ENCODE data around the gene PACSIN2. TPM values are rescaled to one million over a fixed set of nuclear protein-coding genes. Genes with fewer than 3 reads are reported as not detected.
A peak's percentile ranks its signal among the peaks of the same experiment; 100 is the strongest.
"Not testable (repeated sequence)": the region's sequence is repeated elsewhere in the genome, so short reads cannot be mapped to it uniquely, and the experiment has no call there.

PACSIN2 gene
- total and polyA plus RNA-seq, 5 donors from 2014 or later, result 27.5 to 60.8 (median 34.9) TPM

DNA sequence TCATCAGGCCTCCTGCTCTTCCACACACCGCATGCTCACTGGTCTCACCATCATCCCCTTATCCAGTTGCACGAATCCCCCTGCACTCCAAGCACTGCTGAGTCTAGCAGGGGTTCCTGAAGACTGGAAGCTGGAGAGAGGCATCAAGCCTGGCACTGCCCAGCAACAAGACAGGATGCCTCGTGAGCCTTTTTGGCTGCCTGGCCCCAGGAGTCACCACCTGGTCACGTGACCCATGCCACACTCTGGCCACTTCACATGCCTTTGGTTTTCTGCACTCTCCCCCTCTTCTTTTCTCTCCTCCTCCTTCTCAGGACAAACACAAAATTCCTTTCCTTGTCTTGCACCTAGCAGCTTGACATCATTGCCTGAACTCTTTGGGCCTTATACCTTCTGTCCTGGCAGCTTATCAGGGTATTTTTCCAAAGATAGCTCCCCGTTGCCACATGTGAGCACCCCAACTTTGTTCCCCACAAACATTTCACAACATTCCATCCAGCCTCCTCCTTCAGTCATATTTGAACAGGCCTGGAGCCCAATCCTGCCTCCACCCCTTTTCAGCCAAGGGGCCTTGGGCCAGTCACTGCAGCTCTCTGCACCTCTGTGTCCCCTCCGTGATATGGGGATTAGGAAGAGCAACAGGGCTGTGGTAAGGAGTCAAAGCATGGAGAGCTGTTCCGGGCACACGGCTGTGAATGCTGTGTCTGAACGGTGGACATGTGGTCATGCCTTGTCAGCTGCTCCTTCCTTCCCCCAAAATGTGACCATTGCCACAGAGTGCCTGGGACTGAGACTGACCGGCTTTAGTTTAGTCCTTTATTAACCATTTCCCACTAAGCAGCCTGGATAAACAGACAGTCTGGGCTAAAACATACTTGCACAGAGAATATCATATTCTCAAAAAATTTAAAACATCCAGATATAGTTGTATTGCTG, 2.8 kb upstream of the PACSIN2 start:
- Mint-ChIP-seq H3K27ac (peak overlapping the region in 2 of 3 donors; percentile 49 to 69), H3K9me3 (no peaks in the 10 kb centered on the region), H3K27me3 (no peaks in the 10 kb centered on the region), H3K4me3 (peak overlapping the region; percentile 56 to 90 (median 73)), H3K36me3 (peaks cover 6% of the 10 kb centered on the region), H3K4me1 (peaks cover 5 to 37% (median 27%) of the 10 kb centered on the region in 4 donors)
- Histone ChIP-seq H3K4me3 (ENCODE audit: low read depth, low read length) (no peak overlapping the region), H3K36me3 (ENCODE audit: control insufficient read depth, insufficient read depth, low read length) (no peaks in the 10 kb centered on the region), H3K27ac (ENCODE audit: insufficient read depth, low read length, poor library complexity, severe bottlenecking) (no peak overlapping the region), H3K9me3 (ENCODE audit: control insufficient read depth in 2 of 2, low read length in 2 of 2) (no peaks in the 10 kb centered on the region), H3K27me3 (ENCODE audit: control insufficient read depth, insufficient read depth, low read length) (no peaks in the 10 kb centered on the region), H3K4me1 (ENCODE audit: control insufficient read depth, insufficient read depth, low read length, poor library complexity, severe bottlenecking) (peaks cover 22% of the 10 kb centered on the region)
- no peak for DNase-seq
- no peak for ATAC-seq (ENCODE audit: low read depth in 2 of 2)

DNA sequence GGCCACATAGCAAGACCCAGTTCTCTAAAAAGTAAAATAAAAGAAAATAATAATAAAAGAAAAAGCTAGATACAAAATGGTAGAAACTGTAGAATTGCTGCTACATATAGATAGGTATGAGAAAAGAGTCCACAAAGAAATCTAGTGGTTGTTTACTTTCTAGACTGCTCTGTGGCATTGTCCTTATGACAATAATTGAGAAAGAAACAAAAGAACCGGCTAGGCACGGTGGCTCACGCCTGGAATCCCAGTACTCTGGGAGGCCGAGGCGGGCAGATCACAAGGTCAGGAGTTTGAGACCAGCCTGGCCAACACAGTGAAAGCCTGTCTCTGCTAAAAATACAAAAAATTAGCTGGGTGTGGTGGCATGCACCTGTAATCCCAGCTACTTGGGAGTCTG, 1.2 kb upstream of the PACSIN2 start:
- peak overlapping the region; percentile 93 to 98 (median 98) for H3K4me3 Mint-ChIP-seq
- not testable (repeated sequence) for H3K4me3 ChIP-seq (ENCODE audit: low read depth, low read length); H3K36me3 Mint-ChIP-seq; H3K27me3 ChIP-seq (ENCODE audit: control insufficient read depth, insufficient read depth, low read length); DNase-seq; ATAC-seq (ENCODE audit: low read depth in 2 of 2); H3K9me3 ChIP-seq (ENCODE audit: control insufficient read depth in 2 of 2, low read length in 2 of 2); H3K27me3 Mint-ChIP-seq; H3K36me3 ChIP-seq (ENCODE audit: control insufficient read depth, insufficient read depth, low read length); H3K9me3 Mint-ChIP-seq
- Histone ChIP-seq H3K27ac (ENCODE audit: insufficient read depth, low read length, poor library complexity, severe bottlenecking) (peak overlapping the region; percentile 74), H3K4me1 (ENCODE audit: control insufficient read depth, insufficient read depth, low read length, poor library complexity, severe bottlenecking) (peaks cover 22% of the 10 kb centered on the region)
- peaks cover 9 to 52% (median 38%) of the 10 kb centered on the region in 4 donors for H3K4me1 Mint-ChIP-seq
- peak overlapping the region in 1 of 3 donors; percentile 95 for H3K27ac Mint-ChIP-seq

DNA sequence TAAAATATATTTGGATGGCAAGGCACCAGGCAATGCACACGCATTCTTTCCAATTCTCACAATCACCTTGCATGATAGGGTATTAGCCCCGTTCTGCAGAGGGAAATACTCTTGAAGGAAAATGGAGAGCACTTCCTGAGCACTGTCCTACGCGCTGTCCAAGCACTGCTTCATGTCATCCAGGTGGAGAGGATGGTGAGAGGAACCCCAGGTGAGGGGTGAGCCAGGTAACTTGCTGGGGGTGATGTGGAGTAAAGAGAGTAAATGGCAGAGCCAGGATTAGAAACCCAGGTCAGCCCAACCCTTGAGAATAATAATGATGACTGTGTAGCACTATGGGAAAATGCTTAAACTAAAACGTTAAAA, 711 bp upstream of the PACSIN2 start:
- Mint-ChIP-seq H3K27me3 (no peaks in the 10 kb centered on the region), H3K36me3 (peaks cover 6% of the 10 kb centered on the region), H3K9me3 (no peaks in the 10 kb centered on the region), H3K4me3 (peak overlapping the region; percentile 93 to 98 (median 98)), H3K4me1 (peaks cover 12 to 56% (median 41%) of the 10 kb centered on the region in 4 donors), H3K27ac (peak overlapping the region; percentile 95 to 98 (median 97))
- ATAC-seq (ENCODE audit: low read depth in 2 of 2) (no peak), DNase-seq (no peak)
- Histone ChIP-seq H3K27ac (ENCODE audit: insufficient read depth, low read length, poor library complexity, severe bottlenecking) (peak overlapping the region; percentile 74), H3K4me1 (ENCODE audit: control insufficient read depth, insufficient read depth, low read length, poor library complexity, severe bottlenecking) (peaks cover 25% of the 10 kb centered on the region), H3K4me3 (ENCODE audit: low read depth, low read length) (peak overlapping the region; percentile 84), H3K36me3 (ENCODE audit: control insufficient read depth, insufficient read depth, low read length) (no peaks in the 10 kb centered on the region), H3K9me3 (ENCODE audit: control insufficient read depth in 2 of 2, low read length in 2 of 2) (no peaks in the 10 kb centered on the region), H3K27me3 (ENCODE audit: control insufficient read depth, insufficient read depth, low read length) (no peaks in the 10 kb centered on the region)

DNA sequence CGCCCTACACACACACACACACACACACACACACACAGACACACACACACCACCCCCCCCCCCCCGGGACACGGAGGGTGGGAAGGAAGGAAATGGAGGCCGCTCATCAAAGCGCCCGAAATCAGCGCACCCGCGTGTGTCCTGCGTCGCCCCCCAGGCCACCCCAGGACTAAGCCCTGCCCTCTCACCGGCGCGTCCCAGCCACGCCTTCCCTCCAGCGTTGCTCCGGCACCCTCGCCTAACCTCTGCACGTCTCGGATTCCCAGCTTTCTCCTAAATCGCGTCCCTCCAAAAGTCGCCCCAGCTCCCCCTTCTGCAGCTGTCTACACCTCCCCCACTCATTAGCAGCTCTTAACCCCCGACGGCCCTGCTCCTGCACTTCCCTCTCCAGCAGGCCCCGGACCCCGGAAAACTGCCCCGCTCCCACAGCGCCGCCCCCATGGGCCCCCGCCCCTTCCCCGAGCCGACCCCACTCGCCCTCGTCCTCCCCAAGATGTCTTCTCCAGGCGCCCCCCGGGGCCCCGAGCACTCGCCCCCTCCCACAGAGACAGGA, 557 bp downstream of the PACSIN2 start:
- H3K27ac Mint-ChIP-seq, result peak overlapping the region in 2 of 3 donors; percentile 93 to 95
- peak overlapping the region; percentile 90 to 97 (median 95) for H3K4me3 Mint-ChIP-seq
- no peaks in the 10 kb centered on the region for H3K36me3 ChIP-seq (ENCODE audit: control insufficient read depth, insufficient read depth, low read length)
- H3K27me3 ChIP-seq (ENCODE audit: control insufficient read depth, insufficient read depth, low read length), result no peaks in the 10 kb centered on the region
- H3K4me1 ChIP-seq (ENCODE audit: control insufficient read depth, insufficient read depth, low read length, poor library complexity, severe bottlenecking), result peaks cover 25% of the 10 kb centered on the region
- peak overlapping the region; percentile 82 for H3K4me3 ChIP-seq (ENCODE audit: low read depth, low read length)
- H3K27ac ChIP-seq (ENCODE audit: insufficient read depth, low read length, poor library complexity, severe bottlenecking), result peak overlapping the region; percentile 74
- peak; percentile 29 to 48 (median 30) for DNase-seq
- H3K4me1 Mint-ChIP-seq, result peaks cover 16 to 60% (median 42%) of the 10 kb centered on the region in 4 donors
- no peaks in the 10 kb centered on the region for H3K9me3 ChIP-seq (ENCODE audit: control insufficient read depth in 2 of 2, low read length in 2 of 2)
- no peaks in the 10 kb centered on the region for H3K27me3 Mint-ChIP-seq
- peaks cover 6% of the 10 kb centered on the region for H3K36me3 Mint-ChIP-seq
- peak; percentile 1 to 2 for ATAC-seq (ENCODE audit: low read depth in 2 of 2)
- H3K9me3 Mint-ChIP-seq, result no peaks in the 10 kb centered on the region

DNA sequence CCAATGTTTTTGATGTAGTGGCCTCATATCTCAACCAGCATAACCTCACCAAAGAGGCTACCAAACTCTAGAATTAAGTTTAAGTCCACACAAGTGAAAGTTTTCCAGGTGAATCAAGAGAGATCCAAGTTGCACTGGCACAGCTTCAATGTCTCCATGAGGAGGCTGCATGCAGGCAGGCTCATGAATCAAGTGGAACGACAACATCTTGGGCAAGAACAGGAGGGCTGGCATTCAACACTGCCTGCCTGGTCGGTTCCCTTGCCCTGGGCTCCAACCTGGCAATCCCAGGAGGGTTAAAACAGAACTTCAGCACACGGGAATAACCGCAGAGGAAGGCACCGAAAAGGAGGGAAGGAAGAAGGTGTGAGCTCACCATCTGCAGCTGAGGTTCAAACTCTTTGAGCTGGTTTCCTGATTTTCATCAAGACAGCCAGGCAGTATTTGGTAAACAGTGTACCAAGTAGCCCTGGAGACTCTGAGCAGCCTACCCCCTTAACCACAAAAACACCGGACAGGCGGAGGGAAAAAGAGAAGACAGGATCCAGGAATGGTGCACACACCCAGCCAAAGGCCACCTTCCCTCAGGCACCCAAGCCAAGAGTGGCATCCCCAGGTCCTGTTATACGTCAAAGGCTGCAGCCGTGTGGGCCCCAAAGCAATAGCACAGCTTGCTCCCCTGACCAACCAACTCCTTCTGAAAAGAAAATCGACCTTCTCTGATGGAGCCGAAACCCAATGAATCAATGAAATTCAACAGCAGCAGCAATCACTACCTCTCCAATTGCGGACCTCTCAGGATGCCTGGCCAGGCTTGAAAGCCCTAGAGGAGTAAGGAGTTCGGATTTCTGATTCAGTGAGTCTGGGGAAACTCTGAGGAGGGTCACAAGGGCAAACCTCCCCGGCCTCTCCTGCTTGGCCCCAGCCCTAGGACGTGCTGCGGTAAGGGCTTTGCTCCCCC, 1.3 kb downstream of the PACSIN2 start:
- DNase-seq, result peak in 2 of 3 donors; percentile 26 to 39
- Histone ChIP-seq H3K36me3 (ENCODE audit: control insufficient read depth, insufficient read depth, low read length) (no peaks in the 10 kb centered on the region), H3K27me3 (ENCODE audit: control insufficient read depth, insufficient read depth, low read length) (no peaks in the 10 kb centered on the region), H3K4me3 (ENCODE audit: low read depth, low read length) (peak overlapping the region; percentile 82), H3K4me1 (ENCODE audit: control insufficient read depth, insufficient read depth, low read length, poor library complexity, severe bottlenecking) (peaks cover 25% of the 10 kb centered on the region), H3K27ac (ENCODE audit: insufficient read depth, low read length, poor library complexity, severe bottlenecking) (peak overlapping the region; percentile 74), H3K9me3 (ENCODE audit: control insufficient read depth in 2 of 2, low read length in 2 of 2) (no peaks in the 10 kb centered on the region)
- H3K36me3 Mint-ChIP-seq, result peaks cover 6% of the 10 kb centered on the region
- H3K4me1 Mint-ChIP-seq, result peaks cover 22 to 67% (median 49%) of the 10 kb centered on the region in 4 donors
- no peaks in the 10 kb centered on the region for H3K27me3 Mint-ChIP-seq
- ATAC-seq (ENCODE audit: low read depth in 2 of 2), result no peak
- H3K9me3 Mint-ChIP-seq, result no peaks in the 10 kb centered on the region
- H3K4me3 Mint-ChIP-seq, result peak overlapping the region; percentile 90 to 97 (median 95)
- H3K27ac Mint-ChIP-seq, result peak overlapping the region; percentile 74 to 95 (median 93)

DNA sequence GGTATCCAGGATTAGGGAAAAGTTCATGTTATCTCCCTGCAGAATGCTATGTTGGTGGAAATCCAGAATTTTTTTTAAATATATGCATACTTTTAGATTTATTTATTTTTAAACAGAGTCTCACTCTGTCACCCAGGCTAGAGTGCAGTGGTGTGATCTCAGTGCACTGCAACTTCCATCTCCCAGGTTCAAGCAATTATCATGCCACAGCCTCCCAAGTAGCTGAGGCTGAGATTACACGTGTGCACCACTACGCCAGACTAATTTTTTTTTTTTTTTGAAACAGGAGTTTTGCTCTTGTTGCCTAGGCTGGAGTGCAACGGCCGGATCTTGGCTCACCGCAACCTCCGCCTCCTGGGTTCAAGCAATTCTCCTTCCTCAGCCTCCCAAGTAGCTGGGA, 2.6 kb downstream of the PACSIN2 start:
- no peak overlapping the region for H3K27ac ChIP-seq (ENCODE audit: insufficient read depth, low read length, poor library complexity, severe bottlenecking)
- H3K27ac Mint-ChIP-seq, result no peak overlapping the region
- no peaks in the 10 kb centered on the region for H3K27me3 Mint-ChIP-seq
- H3K4me3 Mint-ChIP-seq, result peak overlapping the region in 3 of 4 donors; percentile 31 to 90 (median 84)
- peaks cover under 1% of the 10 kb centered on the region for H3K36me3 Mint-ChIP-seq
- H3K9me3 ChIP-seq (ENCODE audit: control insufficient read depth in 2 of 2, low read length in 2 of 2), result no peaks in the 10 kb centered on the region
- no peaks in the 10 kb centered on the region for H3K27me3 ChIP-seq (ENCODE audit: control insufficient read depth, insufficient read depth, low read length)
- H3K4me1 Mint-ChIP-seq, result peaks cover 24 to 72% (median 46%) of the 10 kb centered on the region in 4 donors
- ATAC-seq (ENCODE audit: low read depth in 2 of 2) (no peak), DNase-seq (no peak)
- no peak overlapping the region for H3K4me3 ChIP-seq (ENCODE audit: low read depth, low read length)
- H3K36me3 ChIP-seq (ENCODE audit: control insufficient read depth, insufficient read depth, low read length), result no peaks in the 10 kb centered on the region
- no peaks in the 10 kb centered on the region for H3K9me3 Mint-ChIP-seq
- H3K4me1 ChIP-seq (ENCODE audit: control insufficient read depth, insufficient read depth, low read length, poor library complexity, severe bottlenecking), result peaks cover 28% of the 10 kb centered on the region

DNA sequence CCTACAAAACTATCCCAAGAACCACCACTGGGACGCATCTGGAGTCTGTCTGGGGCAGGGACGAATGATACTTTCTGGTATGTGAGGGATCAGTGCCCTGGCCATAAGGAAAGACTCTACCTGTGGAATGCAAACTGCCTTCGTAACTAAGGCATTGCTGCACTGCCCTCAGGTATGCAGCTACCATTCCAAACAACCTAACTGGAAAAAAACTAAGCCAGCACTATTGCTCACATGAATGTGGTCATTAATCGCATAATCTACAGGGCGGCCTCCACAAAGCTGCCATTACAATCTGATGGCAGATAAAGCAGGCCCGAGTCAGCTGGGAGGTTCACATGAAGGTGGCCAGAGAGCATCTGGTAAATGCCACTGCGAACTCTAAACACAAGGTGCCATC, 3.9 kb downstream of the PACSIN2 start:
- H3K9me3 ChIP-seq (ENCODE audit: control insufficient read depth in 2 of 2, low read length in 2 of 2), result no peaks in the 10 kb centered on the region
- Mint-ChIP-seq H3K4me3 (peak overlapping the region in 2 of 4 donors; percentile 19 to 84), H3K36me3 (no peaks in the 10 kb centered on the region), H3K4me1 (peaks cover 24 to 80% (median 51%) of the 10 kb centered on the region in 4 donors), H3K27me3 (no peaks in the 10 kb centered on the region), H3K9me3 (no peaks in the 10 kb centered on the region), H3K27ac (peak overlapping the region in 1 of 3 donors; percentile 4)
- no peak for DNase-seq
- no peak overlapping the region for H3K27ac ChIP-seq (ENCODE audit: insufficient read depth, low read length, poor library complexity, severe bottlenecking)
- ATAC-seq (ENCODE audit: low read depth in 2 of 2), result no peak
- peaks cover 29% of the 10 kb centered on the region for H3K4me1 ChIP-seq (ENCODE audit: control insufficient read depth, insufficient read depth, low read length, poor library complexity, severe bottlenecking)
- H3K4me3 ChIP-seq (ENCODE audit: low read depth, low read length), result no peak overlapping the region
- no peaks in the 10 kb centered on the region for H3K36me3 ChIP-seq (ENCODE audit: control insufficient read depth, insufficient read depth, low read length)
- no peaks in the 10 kb centered on the region for H3K27me3 ChIP-seq (ENCODE audit: control insufficient read depth, insufficient read depth, low read length)
